Hepatocyte (in vitro differentiated cells): ENCODE results near the gene LRRTM3.

Experiments used
- EZH2 ChIP-seq: fragments of 200-600 bp; sonication (generic); IDR thresholded peaks from 2 replicates; pipeline ENCODE4 v1.6.1; 2016; ENCODE audit warnings: antibody characterized with exemption, mild to moderate bottlenecking, borderline replicate concordance
- EZH2phosphoT487 ChIP-seq: fragments of 200-600 bp; sonication (generic); IDR thresholded peaks from one replicate; pipeline ENCODE4 v1.6.1; 2018; ENCODE audit warnings: antibody characterized with exemption, mild to moderate bottlenecking, low read depth, moderate library complexity; ENCODE audit not compliant: unreplicated experiment, severe bottlenecking
- TF ChIP-seq, protein P1 (sequence below): fragments of 200-600 bp; sonication (generic); IDR thresholded peaks from 2 replicates; pipeline ENCODE4 v1.5.1; 2016; ENCODE audit warnings: antibody characterized with exemption, mild to moderate bottlenecking; ENCODE audit not compliant: poor library complexity

- TF ChIP-seq EZH2, result no peak
- TF ChIP-seq, protein P1, sequence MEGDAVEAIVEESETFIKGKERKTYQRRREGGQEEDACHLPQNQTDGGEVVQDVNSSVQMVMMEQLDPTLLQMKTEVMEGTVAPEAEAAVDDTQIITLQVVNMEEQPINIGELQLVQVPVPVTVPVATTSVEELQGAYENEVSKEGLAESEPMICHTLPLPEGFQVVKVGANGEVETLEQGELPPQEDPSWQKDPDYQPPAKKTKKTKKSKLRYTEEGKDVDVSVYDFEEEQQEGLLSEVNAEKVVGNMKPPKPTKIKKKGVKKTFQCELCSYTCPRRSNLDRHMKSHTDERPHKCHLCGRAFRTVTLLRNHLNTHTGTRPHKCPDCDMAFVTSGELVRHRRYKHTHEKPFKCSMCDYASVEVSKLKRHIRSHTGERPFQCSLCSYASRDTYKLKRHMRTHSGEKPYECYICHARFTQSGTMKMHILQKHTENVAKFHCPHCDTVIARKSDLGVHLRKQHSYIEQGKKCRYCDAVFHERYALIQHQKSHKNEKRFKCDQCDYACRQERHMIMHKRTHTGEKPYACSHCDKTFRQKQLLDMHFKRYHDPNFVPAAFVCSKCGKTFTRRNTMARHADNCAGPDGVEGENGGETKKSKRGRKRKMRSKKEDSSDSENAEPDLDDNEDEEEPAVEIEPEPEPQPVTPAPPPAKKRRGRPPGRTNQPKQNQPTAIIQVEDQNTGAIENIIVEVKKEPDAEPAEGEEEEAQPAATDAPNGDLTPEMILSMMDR, result no peak
- no peak for TF ChIP-seq EZH2phosphoT487
Measured at GRCh38 chr10:66982792-66983474, 57.1 kb downstream of the LRRTM3 start.
